GM23338 (cell line): ENCODE data around the gene GAPDHS.

Source experiments
- EZH2 ChIP-seq: fragments of 200-600 bp; sonication (generic); IDR thresholded peaks from one replicate; pipeline ENCODE4 v1.8.0; 2017; ENCODE audit warnings: antibody characterized with exemption, mild to moderate bottlenecking, low read depth; ENCODE audit not compliant: unreplicated experiment
- POLR2AphosphoS5 ChIP-seq: IDR thresholded peaks from 2 replicates; pipeline ENCODE4 v1.6.1; 2016; ENCODE audit warnings: antibody characterized with exemption, low read depth
- ZNF331 ChIP-seq: fragments of 250-450 bp; sonication (Bioruptor Pico); IDR thresholded peaks from 2 replicates; pipeline ENCODE4 v1.5.0; 2020; ENCODE audit warnings: low read depth, mild to moderate bottlenecking, moderate library complexity
- TF ChIP-seq, protein P1 (sequence below), 2 experiments: fragments of 200-600 bp in 1 of 2; sonication (generic) in 1 of 2; conservative IDR thresholded peaks; 2 replicates each; pipeline versions ENCODE4 v1.5.1 to v1.6.1; 2016 to 2017; ENCODE audit warnings: antibody characterized with exemption in 2 of 2, low read depth in 2 of 2, mild to moderate bottlenecking in 2 of 2, moderate library complexity in 1 of 2
- TF ChIP-seq, protein P2 (sequence below): IDR thresholded peaks from one replicate; pipeline ENCODE4 v1.6.1; 2018; ENCODE audit warnings: antibody characterized with exemption; ENCODE audit not compliant: unreplicated experiment
- TF ChIP-seq, protein P3 (sequence below): fragments of 250-450 bp; sonication (Bioruptor Pico); IDR thresholded peaks from 2 replicates; pipeline ENCODE4 v1.5.0; 2020; ENCODE audit warnings: mild to moderate bottlenecking, moderate library complexity

DNA sequence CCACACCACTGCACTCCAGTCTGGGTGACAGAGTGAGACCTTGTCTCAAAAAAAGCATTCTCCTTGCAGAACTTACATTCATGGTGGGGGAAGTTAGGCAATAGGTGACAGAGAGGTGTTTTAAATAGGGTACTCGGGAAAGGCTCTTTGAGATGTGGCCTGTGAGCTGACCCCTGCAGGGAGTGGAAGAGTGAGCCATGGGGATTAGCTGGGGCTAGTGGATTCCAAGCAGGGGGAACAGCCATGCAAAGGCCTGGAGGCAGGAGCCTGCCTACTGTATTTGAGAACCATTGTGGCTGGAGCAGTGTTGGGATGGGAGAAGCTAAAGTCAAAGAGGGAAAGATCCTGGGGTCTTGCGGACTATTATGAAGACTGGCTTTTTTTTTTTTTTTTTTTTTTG, 15.9 kb upstream of the GAPDHS start:
- TF ChIP-seq, protein P1, sequence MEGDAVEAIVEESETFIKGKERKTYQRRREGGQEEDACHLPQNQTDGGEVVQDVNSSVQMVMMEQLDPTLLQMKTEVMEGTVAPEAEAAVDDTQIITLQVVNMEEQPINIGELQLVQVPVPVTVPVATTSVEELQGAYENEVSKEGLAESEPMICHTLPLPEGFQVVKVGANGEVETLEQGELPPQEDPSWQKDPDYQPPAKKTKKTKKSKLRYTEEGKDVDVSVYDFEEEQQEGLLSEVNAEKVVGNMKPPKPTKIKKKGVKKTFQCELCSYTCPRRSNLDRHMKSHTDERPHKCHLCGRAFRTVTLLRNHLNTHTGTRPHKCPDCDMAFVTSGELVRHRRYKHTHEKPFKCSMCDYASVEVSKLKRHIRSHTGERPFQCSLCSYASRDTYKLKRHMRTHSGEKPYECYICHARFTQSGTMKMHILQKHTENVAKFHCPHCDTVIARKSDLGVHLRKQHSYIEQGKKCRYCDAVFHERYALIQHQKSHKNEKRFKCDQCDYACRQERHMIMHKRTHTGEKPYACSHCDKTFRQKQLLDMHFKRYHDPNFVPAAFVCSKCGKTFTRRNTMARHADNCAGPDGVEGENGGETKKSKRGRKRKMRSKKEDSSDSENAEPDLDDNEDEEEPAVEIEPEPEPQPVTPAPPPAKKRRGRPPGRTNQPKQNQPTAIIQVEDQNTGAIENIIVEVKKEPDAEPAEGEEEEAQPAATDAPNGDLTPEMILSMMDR (conservative IDR thresholded peaks at IDR 0.05; ENCODE audit: low read depth in 2 of 2), result no peak
- TF ChIP-seq, protein P2, sequence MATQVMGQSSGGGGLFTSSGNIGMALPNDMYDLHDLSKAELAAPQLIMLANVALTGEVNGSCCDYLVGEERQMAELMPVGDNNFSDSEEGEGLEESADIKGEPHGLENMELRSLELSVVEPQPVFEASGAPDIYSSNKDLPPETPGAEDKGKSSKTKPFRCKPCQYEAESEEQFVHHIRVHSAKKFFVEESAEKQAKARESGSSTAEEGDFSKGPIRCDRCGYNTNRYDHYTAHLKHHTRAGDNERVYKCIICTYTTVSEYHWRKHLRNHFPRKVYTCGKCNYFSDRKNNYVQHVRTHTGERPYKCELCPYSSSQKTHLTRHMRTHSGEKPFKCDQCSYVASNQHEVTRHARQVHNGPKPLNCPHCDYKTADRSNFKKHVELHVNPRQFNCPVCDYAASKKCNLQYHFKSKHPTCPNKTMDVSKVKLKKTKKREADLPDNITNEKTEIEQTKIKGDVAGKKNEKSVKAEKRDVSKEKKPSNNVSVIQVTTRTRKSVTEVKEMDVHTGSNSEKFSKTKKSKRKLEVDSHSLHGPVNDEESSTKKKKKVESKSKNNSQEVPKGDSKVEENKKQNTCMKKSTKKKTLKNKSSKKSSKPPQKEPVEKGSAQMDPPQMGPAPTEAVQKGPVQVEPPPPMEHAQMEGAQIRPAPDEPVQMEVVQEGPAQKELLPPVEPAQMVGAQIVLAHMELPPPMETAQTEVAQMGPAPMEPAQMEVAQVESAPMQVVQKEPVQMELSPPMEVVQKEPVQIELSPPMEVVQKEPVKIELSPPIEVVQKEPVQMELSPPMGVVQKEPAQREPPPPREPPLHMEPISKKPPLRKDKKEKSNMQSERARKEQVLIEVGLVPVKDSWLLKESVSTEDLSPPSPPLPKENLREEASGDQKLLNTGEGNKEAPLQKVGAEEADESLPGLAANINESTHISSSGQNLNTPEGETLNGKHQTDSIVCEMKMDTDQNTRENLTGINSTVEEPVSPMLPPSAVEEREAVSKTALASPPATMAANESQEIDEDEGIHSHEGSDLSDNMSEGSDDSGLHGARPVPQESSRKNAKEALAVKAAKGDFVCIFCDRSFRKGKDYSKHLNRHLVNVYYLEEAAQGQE, result no peak
- TF ChIP-seq ZNF331 (CRISPR knock-in tag), result no peak
- TF ChIP-seq EZH2, result no peak
- TF ChIP-seq POLR2AphosphoS5, result no peak
- TF ChIP-seq, protein P3, sequence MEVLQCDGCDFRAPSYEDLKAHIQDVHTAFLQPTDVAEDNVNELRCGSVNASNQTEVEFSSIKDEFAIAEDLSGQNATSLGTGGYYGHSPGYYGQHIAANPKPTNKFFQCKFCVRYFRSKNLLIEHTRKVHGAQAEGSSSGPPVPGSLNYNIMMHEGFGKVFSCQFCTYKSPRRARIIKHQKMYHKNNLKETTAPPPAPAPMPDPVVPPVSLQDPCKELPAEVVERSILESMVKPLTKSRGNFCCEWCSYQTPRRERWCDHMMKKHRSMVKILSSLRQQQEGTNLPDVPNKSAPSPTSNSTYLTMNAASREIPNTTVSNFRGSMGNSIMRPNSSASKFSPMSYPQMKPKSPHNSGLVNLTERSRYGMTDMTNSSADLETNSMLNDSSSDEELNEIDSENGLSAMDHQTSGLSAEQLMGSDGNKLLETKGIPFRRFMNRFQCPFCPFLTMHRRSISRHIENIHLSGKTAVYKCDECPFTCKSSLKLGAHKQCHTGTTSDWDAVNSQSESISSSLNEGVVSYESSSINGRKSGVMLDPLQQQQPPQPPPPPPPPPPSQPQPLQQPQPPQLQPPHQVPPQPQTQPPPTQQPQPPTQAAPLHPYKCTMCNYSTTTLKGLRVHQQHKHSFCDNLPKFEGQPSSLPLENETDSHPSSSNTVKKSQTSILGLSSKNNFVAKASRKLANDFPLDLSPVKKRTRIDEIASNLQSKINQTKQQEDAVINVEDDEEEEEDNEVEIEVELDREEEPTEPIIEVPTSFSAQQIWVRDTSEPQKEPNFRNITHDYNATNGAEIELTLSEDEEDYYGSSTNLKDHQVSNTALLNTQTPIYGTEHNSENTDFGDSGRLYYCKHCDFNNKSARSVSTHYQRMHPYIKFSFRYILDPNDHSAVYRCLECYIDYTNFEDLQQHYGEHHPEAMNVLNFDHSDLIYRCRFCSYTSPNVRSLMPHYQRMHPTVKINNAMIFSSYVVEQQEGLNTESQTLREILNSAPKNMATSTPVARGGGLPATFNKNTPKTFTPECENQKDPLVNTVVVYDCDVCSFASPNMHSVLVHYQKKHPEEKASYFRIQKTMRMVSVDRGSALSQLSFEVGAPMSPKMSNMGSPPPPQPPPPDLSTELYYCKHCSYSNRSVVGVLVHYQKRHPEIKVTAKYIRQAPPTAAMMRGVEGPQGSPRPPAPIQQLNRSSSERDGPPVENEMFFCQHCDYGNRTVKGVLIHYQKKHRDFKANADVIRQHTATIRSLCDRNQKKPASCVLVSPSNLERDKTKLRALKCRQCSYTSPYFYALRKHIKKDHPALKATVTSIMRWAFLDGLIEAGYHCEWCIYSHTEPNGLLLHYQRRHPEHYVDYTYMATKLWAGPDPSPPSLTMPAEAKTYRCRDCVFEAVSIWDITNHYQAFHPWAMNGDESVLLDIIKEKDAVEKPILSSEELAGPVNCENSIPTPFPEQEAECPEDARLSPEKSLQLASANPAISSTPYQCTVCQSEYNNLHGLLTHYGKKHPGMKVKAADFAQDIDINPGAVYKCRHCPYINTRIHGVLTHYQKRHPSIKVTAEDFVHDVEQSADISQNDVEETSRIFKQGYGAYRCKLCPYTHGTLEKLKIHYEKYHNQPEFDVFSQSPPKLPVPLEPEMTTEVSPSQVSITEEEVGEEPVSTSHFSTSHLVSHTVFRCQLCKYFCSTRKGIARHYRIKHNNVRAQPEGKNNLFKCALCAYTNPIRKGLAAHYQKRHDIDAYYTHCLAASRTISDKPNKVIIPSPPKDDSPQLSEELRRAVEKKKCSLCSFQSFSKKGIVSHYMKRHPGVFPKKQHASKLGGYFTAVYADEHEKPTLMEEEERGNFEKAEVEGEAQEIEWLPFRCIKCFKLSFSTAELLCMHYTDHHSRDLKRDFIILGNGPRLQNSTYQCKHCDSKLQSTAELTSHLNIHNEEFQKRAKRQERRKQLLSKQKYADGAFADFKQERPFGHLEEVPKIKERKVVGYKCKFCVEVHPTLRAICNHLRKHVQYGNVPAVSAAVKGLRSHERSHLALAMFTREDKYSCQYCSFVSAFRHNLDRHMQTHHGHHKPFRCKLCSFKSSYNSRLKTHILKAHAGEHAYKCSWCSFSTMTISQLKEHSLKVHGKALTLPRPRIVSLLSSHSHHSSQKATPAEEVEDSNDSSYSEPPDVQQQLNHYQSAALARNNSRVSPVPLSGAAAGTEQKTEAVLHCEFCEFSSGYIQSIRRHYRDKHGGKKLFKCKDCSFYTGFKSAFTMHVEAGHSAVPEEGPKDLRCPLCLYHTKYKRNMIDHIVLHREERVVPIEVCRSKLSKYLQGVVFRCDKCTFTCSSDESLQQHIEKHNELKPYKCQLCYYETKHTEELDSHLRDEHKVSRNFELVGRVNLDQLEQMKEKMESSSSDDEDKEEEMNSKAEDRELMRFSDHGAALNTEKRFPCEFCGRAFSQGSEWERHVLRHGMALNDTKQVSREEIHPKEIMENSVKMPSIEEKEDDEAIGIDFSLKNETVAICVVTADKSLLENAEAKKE (CRISPR knock-in tag), result no peak
